Endodermal cell (in vitro differentiated cells): ENCODE data around the gene KCTD17. TPM values are rescaled to one million over a fixed set of nuclear protein-coding genes. Genes with fewer than 3 reads are reported as not detected.

Experiments
- DNase-seq: peaks from one replicate; pipeline ENCODE4 v3.0.0-alpha.2; 2017
- H3K27ac ChIP-seq: 2 replicates; pipeline ENCODE4 v1.5.1; 2013; ENCODE audit warnings: mild to moderate bottlenecking, low read depth, low read length, moderate library complexity
- H3K27me3 ChIP-seq: 2 replicates; pipeline ENCODE4 v1.6.1; 2013; ENCODE audit warnings: mild to moderate bottlenecking, low read length, moderate library complexity; ENCODE audit not compliant: insufficient read depth, control insufficient read depth, poor library complexity, severe bottlenecking
- H3K36me3 ChIP-seq: 2 replicates; pipeline ENCODE4 v1.7.0; 2013; ENCODE audit warnings: mild to moderate bottlenecking, low read length, moderate library complexity; ENCODE audit not compliant: control insufficient read depth, insufficient read depth
- H3K4me1 ChIP-seq: one replicate; pipeline ENCODE4 v1.7.0; 2013; ENCODE audit warnings: low read length; ENCODE audit not compliant: control insufficient read depth, insufficient read depth
- H3K4me3 ChIP-seq: 2 replicates; pipeline ENCODE4 v1.5.1; 2013; ENCODE audit warnings: mild to moderate bottlenecking, low read length, moderate library complexity
- H3K9ac ChIP-seq: 2 replicates; pipeline ENCODE4 v1.6.1; 2013; ENCODE audit warnings: mild to moderate bottlenecking, low read length, moderate library complexity; ENCODE audit not compliant: poor library complexity, severe bottlenecking; ENCODE audit errors: extremely low read depth
- H3K9me3 ChIP-seq: 2 replicates; pipeline ENCODE4 v1.6.1; 2013; ENCODE audit warnings: mild to moderate bottlenecking, low read length, moderate library complexity; ENCODE audit not compliant: control insufficient read depth
- H3K27ac Mint-ChIP-seq: 2 replicates; pipeline ENCODE4 v1.8.0; 2020; ENCODE audit warnings: mixed read lengths
- H3K27me3 Mint-ChIP-seq: 2 replicates; pipeline ENCODE4 v1.8.0; 2021; ENCODE audit warnings: mild to moderate bottlenecking, mixed read lengths; ENCODE audit not compliant: insufficient read depth
- H3K36me3 Mint-ChIP-seq: 2 replicates; pipeline ENCODE4 v1.8.0; 2020; ENCODE audit warnings: low read depth, mixed read lengths
- H3K4me1 Mint-ChIP-seq: 2 replicates; pipeline ENCODE4 v1.8.0; 2020; ENCODE audit warnings: mixed read lengths
- H3K4me3 Mint-ChIP-seq: 2 replicates; pipeline ENCODE4 v1.8.0; 2020; ENCODE audit warnings: mild to moderate bottlenecking, moderate library complexity, mixed read lengths
- H3K9me3 Mint-ChIP-seq: 2 replicates; pipeline ENCODE4 v1.8.0; 2020; ENCODE audit warnings: mild to moderate bottlenecking, mixed read lengths
- CTCF ChIP-seq: fragments of 200-600 bp; sonication (generic); conservative IDR thresholded peaks from 2 replicates; pipeline ENCODE4 v1.5.0; 2021; ENCODE audit warnings: antibody characterized with exemption, mild to moderate bottlenecking
- WGBS, 2 experiments: methylation state at CpG; one replicate each; pipeline versions ENCODE4 v1.1.5 to v1.1.7; 2013; ENCODE audit warnings: missing lambda C conversion rate in 2 of 2, mixed read lengths in 1 of 2; ENCODE audit not compliant: insufficient coverage in 1 of 2, insufficient read length in 1 of 2; 5-methylcytosine and 5-hydroxymethylcytosine counted together
- total RNA-seq, 2 donors: library from RNA; stranded (reverse); fragmentation: NEBNext Ultra II Directional in 1 of 2; extraction: Animal tissue kit (Norgen Biotek cat#: 25700) in 1 of 2; gene quantifications; 2 replicates in 1 of 2; 3 replicates in 1 of 2; pipeline ENCODE4 v1.2.1, GENCODE V29; 2021

KCTD17 gene
- total RNA-seq, 2 donors from 2014 or later, result 35.4 to 37.0 TPM

DNA sequence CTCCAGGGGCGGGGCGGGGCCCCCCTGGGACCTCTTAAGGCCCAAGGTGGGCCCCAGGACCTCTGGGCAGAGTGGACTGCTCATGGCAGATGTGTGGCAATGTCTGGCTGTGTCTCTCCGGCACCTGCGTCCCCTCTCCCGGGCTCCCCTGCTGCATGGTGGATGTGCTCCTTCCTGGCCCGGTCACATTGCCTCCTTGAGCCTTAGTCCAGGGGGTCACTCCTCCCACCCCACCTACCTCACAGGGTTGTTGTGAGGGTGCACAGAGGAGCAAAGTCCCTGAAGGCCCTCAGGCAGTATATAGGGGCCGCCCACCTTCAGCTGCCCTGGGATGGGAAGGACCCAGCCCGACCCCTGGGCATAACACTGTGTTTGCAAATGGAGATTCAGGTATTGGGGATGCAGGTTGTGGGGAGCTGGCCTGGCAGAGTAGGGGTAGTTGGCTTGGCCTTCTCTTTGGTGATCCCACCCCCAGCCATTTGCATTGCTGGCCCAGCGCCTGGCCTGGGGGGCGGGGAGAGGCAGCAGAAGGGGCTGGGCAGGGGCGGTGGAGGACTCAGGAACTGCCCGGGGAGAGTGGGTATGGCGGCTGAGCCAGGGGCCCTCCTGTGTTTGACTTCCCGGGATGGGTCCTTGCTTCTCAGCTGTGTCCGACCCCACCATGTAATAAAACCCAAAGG is 11.3 kb downstream of the KCTD17 start:
- no peak overlapping the region for H3K27ac Mint-ChIP-seq
- H3K4me1 ChIP-seq, result no peaks in the 10 kb centered on the region
- no peak for TF ChIP-seq CTCF
- H3K9me3 Mint-ChIP-seq, result no peaks in the 10 kb centered on the region
- H3K4me3 Mint-ChIP-seq, result no peak overlapping the region
- H3K9me3 ChIP-seq, result no peaks in the 10 kb centered on the region
- no peak overlapping the region for H3K27ac ChIP-seq
- peaks cover 23% of the 10 kb centered on the region for H3K27me3 Mint-ChIP-seq
- peaks cover 1% of the 10 kb centered on the region for H3K36me3 Mint-ChIP-seq
- 67 to 80% methylated on average over 4 to 15 of the region's 15 CpGs for WGBS, 2 experiments
- H3K9ac ChIP-seq, result no peak overlapping the region
- peaks cover 2% of the 10 kb centered on the region for H3K4me1 Mint-ChIP-seq
- DNase-seq, result no peak
- H3K36me3 ChIP-seq, result no peaks in the 10 kb centered on the region
- H3K4me3 ChIP-seq, result no peak overlapping the region
- H3K27me3 ChIP-seq, result peaks cover 1% of the 10 kb centered on the region

- Mint-ChIP-seq H3K36me3 (no peaks in the 10 kb centered on the region), H3K9me3 (no peaks in the 10 kb centered on the region), H3K27me3 (peaks cover 32% of the 10 kb centered on the region), H3K4me3 (no peak overlapping the region), H3K4me1 (peaks cover 2% of the 10 kb centered on the region), H3K27ac (no peak overlapping the region)
- WGBS, 2 experiments, result 94 to 95% methylated on average over 18 to 28 of the region's 28 CpGs
- Histone ChIP-seq H3K9ac (no peak overlapping the region), H3K27me3 (peaks cover 10% of the 10 kb centered on the region), H3K36me3 (no peaks in the 10 kb centered on the region), H3K4me3 (no peak overlapping the region), H3K27ac (no peak overlapping the region), H3K9me3 (no peaks in the 10 kb centered on the region), H3K4me1 (no peaks in the 10 kb centered on the region)
- no peak for TF ChIP-seq CTCF
- no peak for DNase-seq
These were observed 12.2 kb downstream of the KCTD17 start for GRCh38 chr22:37063431-37064420.

- Mint-ChIP-seq H3K27ac (no peak overlapping the region), H3K9me3 (no peaks in the 10 kb centered on the region), H3K36me3 (no peaks in the 10 kb centered on the region), H3K4me3 (no peak overlapping the region), H3K27me3 (peaks cover 36% of the 10 kb centered on the region), H3K4me1 (peaks cover 2% of the 10 kb centered on the region)
- DNase-seq, result no peak
- no peaks in the 10 kb centered on the region for H3K36me3 ChIP-seq
- no peak overlapping the region for H3K9ac ChIP-seq
- no peak for TF ChIP-seq CTCF
- WGBS, 2 experiments, result 91 to 93% methylated on average over 9 to 11 of the region's 11 CpGs
- peaks cover 18% of the 10 kb centered on the region for H3K27me3 ChIP-seq
- H3K4me1 ChIP-seq, result no peaks in the 10 kb centered on the region
- no peak overlapping the region for H3K4me3 ChIP-seq
- H3K9me3 ChIP-seq, result no peaks in the 10 kb centered on the region
- H3K27ac ChIP-seq, result no peak overlapping the region
These were observed 13.0 kb downstream of the KCTD17 start for GRCh38 chr22:37064553-37064952.
